Testis (tissue), 2 donors: ENCODE results near the gene DCLK2.

Experiments used
- POLR2A ChIP-seq: fragments of 450-650 bp; IDR thresholded peaks from one replicate; pipeline ENCODE4 v1.6.1; 2017; ENCODE audit warnings: antibody characterized with exemption, mild to moderate bottlenecking, moderate library complexity
- TF ChIP-seq, protein P1 (sequence below), 3 experiments: fragments of 450-650 bp in 2 of 3; fragments of 200-600 bp in 1 of 3; sonication (generic) in 1 of 3; IDR thresholded peaks; one replicate each; pipeline ENCODE4 v1.5.1; 2016 to 2019; ENCODE audit warnings: antibody characterized with exemption in 3 of 3, mild to moderate bottlenecking in 2 of 3, moderate library complexity in 1 of 3

DNA sequence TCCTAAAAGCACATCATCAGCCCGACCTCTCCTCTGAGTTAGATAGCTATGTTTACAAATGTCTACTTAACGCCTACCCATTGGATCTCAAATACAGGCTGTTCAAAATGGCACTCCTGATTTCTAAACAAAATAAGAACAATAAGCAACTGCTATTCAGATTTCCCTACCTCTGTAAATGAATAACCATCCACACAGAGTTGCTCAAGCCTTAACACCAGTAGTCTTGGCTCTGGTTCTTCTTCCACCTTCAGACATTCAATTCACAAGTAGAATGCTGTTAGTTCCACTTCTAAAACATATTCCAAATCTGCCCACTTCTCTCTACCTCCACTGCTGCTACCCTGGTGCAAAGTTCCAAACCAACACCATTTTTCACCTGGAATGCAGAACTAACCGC, 27.1 kb upstream of the DCLK2 start:
- TF ChIP-seq, protein P1, sequence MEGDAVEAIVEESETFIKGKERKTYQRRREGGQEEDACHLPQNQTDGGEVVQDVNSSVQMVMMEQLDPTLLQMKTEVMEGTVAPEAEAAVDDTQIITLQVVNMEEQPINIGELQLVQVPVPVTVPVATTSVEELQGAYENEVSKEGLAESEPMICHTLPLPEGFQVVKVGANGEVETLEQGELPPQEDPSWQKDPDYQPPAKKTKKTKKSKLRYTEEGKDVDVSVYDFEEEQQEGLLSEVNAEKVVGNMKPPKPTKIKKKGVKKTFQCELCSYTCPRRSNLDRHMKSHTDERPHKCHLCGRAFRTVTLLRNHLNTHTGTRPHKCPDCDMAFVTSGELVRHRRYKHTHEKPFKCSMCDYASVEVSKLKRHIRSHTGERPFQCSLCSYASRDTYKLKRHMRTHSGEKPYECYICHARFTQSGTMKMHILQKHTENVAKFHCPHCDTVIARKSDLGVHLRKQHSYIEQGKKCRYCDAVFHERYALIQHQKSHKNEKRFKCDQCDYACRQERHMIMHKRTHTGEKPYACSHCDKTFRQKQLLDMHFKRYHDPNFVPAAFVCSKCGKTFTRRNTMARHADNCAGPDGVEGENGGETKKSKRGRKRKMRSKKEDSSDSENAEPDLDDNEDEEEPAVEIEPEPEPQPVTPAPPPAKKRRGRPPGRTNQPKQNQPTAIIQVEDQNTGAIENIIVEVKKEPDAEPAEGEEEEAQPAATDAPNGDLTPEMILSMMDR (IDR thresholded peaks at IDR 0.05) = no peak
- TF ChIP-seq POLR2A = no peak
